Measurements from ENCODE around the gene MED12L. TPM values are rescaled to one million over a fixed set of nuclear protein-coding genes. Genes with fewer than 3 reads are reported as not detected.
A peak's percentile ranks its signal among the peaks of the same experiment; 100 is the strongest.

Gene MED12L
- total RNA-seq, 1 experiment from 2014 or later = 6.4 TPM

GRCh38 chr3:151213881-151214280 lies 128.4 kb downstream of the MED12L start:
- no peaks in the 10 kb centered on the region for H3K79me2 ChIP-seq (ENCODE audit: insufficient read depth, low read length)
- H3K36me3 ChIP-seq (ENCODE audit: control insufficient read depth in 1 of 2, insufficient read depth in 2 of 2, low read length in 2 of 2) = no peaks in the 10 kb centered on the region
- ChIA-PET CTCF (no interaction called here), RAD21 (ENCODE audit: low non-redundant PET in 1 of 2, low total read pairs in 2 of 2, uncharacterized antibody in 2 of 2, unreplicated experiment in 2 of 2) (no interaction called here), POLR2A (no interaction called here)
- no peak overlapping the region for H3K4me3 ChIP-seq (replicated peaks in 1 of 2; ENCODE audit: low read depth in 1 of 2, low read length in 2 of 2)
- no peaks in the 10 kb centered on the region for H4K20me1 ChIP-seq (ENCODE audit: insufficient read depth)
- no peak for DNase-seq (ENCODE audit: low read depth, low spot score)
- H3K27ac ChIP-seq (ENCODE audit: low read depth, low read length) = no peak overlapping the region
- TF ChIP-seq EZH2phosphoT487 (IDR thresholded peaks at IDR 0.05; ENCODE audit: borderline replicate concordance) (no peak), ZNF274 (IDR thresholded peaks at IDR 0.05; ENCODE audit: low read depth, low read length) (no peak)
- H2AFZ ChIP-seq (ENCODE audit: low read depth, low read length, poor library complexity, severe bottlenecking) = no peak overlapping the region
- H3K9ac ChIP-seq (ENCODE audit: low read length) = no peak overlapping the region
- H3K4me1 ChIP-seq (ENCODE audit: control insufficient read depth in 1 of 2, insufficient read depth in 2 of 2, low read length in 2 of 2) = peaks cover 0 to 13% of the 10 kb centered on the region in 2 experiments; a peak in 3 of 4 replicates
- H3K4me2 ChIP-seq (ENCODE audit: low read length) = no peak overlapping the region
- H3K9me2 ChIP-seq (ENCODE audit: insufficient read depth) = no peaks in the 10 kb centered on the region
- BruUV-seq (replicated peaks) = no TSS peak
- H3K9me3 ChIP-seq (ENCODE audit: control insufficient read depth in 1 of 2, insufficient read depth in 1 of 2, low read depth in 1 of 2, low read length in 2 of 2) = no peaks in the 10 kb centered on the region
- intact Hi-C loops (cut with micrococcal nuclease) = no loop called here
- no peaks in the 10 kb centered on the region for H3K27me3 ChIP-seq (ENCODE audit: insufficient read depth, low read length)
- ATAC-seq = no peak

DNA sequence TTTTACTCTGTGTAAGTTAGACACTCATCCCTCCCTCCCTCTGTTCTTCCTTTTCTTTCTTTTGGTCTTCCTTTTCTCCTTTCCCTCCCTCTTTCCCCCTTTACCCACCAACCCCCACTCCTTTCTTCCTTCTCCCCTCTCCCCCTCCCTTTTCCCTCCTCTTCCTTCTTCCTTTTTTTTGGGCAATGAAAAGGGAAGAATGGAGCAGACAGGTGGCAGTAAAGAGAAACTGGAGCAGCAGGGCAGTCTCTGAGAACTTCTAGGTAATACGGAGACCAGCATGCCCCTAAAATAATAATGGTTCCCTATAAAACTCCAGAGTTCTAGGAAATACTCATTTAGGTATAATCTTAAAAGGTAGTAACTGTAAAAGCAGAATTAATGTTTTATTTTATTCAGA lies 129.0 kb downstream of the MED12L start:
- no peaks in the 10 kb centered on the region for H3K36me3 ChIP-seq (ENCODE audit: control insufficient read depth in 1 of 2, insufficient read depth in 2 of 2, low read length in 2 of 2)
- no peak overlapping the region for H3K9ac ChIP-seq (ENCODE audit: low read length)
- H3K4me1 ChIP-seq (ENCODE audit: control insufficient read depth in 1 of 2, insufficient read depth in 2 of 2, low read length in 2 of 2) = peaks cover 0 to 18% of the 10 kb centered on the region in 2 experiments; a peak in 3 of 4 replicates
- no peak overlapping the region for H3K4me3 ChIP-seq (replicated peaks in 1 of 2; ENCODE audit: low read depth in 1 of 2, low read length in 2 of 2)
- H3K9me3 ChIP-seq (ENCODE audit: control insufficient read depth in 1 of 2, insufficient read depth in 1 of 2, low read depth in 1 of 2, low read length in 2 of 2) = no peaks in the 10 kb centered on the region
- ChIA-PET CTCF (interaction anchor here (0.6 kb wide), 1 partner anchor 10 kb away, joined by 3 read pairs; no protein-coding TSS in a partner anchor), POLR2A (no interaction called here), RAD21 (ENCODE audit: low non-redundant PET in 1 of 2, low total read pairs in 2 of 2, uncharacterized antibody in 2 of 2, unreplicated experiment in 2 of 2) (interaction anchor here in 1 of 2 experiments (0.6 kb wide), 1 partner anchor 223 kb away, joined by 3 read pairs; no protein-coding TSS in a partner anchor)
- peak; percentile 59; the same call in 1 of the 2 replicates for ATAC-seq
- H2AFZ ChIP-seq (ENCODE audit: low read depth, low read length, poor library complexity, severe bottlenecking) = no peak overlapping the region
- no peaks in the 10 kb centered on the region for H3K79me2 ChIP-seq (ENCODE audit: insufficient read depth, low read length)
- H3K4me2 ChIP-seq (ENCODE audit: low read length) = no peak overlapping the region
- H3K27ac ChIP-seq (ENCODE audit: low read depth, low read length) = no peak overlapping the region
- H3K9me2 ChIP-seq (ENCODE audit: insufficient read depth) = no peaks in the 10 kb centered on the region
- no TSS peak for BruUV-seq (replicated peaks)
- no peaks in the 10 kb centered on the region for H4K20me1 ChIP-seq (ENCODE audit: insufficient read depth)
- no peaks in the 10 kb centered on the region for H3K27me3 ChIP-seq (ENCODE audit: insufficient read depth, low read length)
- TF ChIP-seq CTCF (IDR thresholded peaks at IDR 0.05 in 2 of 3, conservative IDR thresholded peaks at IDR 0.05 in 1 of 3; ENCODE audit: borderline replicate concordance in 1 of 3, insufficient read depth in 1 of 3, low read depth in 2 of 3, low read length in 2 of 3) = peak in 2 of 3 experiments; percentile 30 to 36; a peak in 3 of 6 replicates
- no peak for TF ChIP-seq CBX3 (IDR thresholded peaks at IDR 0.05; ENCODE audit: low read depth)
- no peak for DNase-seq (ENCODE audit: low read depth, low spot score)
- intact Hi-C loops (cut with micrococcal nuclease) = no loop called here
